HG03139 (cell line): ENCODE data around the gene PTHLH.

Experiments used
- ATAC-seq: cut with Tn5 transposase; IDR thresholded peaks from one replicate; pipeline ENCODE4 v1.9.1; 2021; ENCODE audit not compliant: unreplicated experiment

PTHLH gene

DNA sequence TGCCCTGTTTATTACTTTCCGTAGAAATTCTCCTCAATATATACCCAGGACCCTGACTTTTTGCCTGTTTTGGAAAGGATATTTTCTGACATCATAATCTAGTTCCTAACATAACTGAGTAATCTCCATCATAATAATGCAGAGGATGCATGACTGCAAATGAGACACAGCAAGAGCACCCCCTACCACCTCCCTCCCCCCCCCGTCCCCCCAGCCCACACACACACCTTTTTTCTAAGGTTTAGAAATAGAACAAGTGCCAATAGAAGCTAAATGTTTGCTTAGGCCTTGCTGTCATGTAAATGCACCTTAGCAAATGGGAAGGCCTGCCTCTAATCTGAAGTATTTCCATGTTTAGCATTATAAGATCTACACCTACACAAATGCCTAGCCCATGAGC is at the start of gene PTHLH:
TSS of gene PTHLH (minus strand) at position 13 of the 400 bp plus-strand sequence. CDS start 3,239 bp downstream, outside the sequence.
- ATAC-seq = no peak

GRCh38 chr12:28021704-28022103 is 49.2 kb upstream of the PTHLH start:
- ATAC-seq = no peak

DNA sequence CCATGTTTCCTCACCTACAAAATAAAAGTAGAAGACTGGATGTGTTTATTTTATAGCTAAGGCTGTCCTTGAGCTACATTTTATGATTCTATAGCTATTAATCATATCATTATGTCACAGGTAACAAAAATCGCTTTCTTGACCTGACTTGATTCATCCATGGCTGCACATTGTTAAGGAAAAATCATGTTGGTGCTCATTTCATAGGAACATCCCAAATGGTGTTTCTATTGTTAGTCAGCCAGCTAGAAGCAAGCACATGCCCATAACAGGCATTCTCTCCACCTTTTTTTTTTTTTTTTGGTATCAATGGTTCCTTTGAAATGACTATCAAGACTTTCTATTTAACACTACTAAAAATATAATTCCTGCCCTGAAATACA is 45.3 kb upstream of the PTHLH start:
- ATAC-seq = no peak

GRCh38 chr12:28017126-28017872 is 44.8 kb upstream of the PTHLH start:
- ATAC-seq = no peak

- no peak for ATAC-seq
Observed at GRCh38 chr12:28015165-28015564, 42.6 kb upstream of the PTHLH start.

DNA sequence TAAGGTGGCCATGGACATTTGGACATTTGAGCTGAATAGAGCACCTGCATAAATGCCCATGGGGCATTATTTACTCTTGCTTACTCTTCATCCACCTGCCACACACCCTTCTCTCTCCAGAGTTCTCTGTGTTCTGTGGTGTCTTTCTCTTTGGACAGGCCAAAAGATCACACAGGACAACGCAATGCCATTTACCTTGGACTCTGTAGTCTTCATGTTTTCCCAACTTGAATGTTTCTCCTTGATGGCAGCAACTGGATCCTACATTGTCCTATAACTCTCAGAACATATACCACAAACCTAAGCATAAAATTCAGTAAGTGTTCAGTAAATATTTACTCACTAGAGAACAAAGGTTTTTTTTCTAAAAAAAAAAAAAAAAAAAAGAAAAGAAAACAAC is 41.7 kb upstream of the PTHLH start:
- no peak for ATAC-seq

DNA sequence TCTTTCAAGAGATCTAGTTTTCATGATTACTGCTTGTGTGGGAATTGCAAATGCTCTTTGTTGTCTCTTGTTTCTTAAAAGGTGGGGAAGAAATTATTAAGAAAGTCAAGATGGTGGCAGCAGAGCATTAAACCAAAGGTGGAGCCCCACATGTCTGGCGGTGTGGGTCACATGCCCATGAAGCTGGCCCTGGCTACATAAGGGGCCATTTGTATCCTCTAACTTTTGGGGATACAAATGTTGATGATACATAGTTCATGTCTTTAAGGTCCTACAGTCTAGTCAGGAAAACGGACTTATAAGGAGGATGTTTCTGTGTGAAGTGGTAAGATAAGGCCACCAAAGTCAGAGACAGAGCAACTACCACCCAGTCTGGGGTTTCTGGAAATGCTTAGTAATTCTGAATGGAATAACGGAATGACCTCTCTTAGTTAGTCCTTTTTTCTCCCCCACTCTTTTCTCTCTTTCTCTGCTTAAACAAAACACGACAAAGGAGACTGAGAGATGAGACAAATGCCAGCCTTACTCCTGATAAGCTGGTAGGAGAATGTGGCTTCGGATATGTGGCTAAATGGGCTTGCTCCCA is 39.9 kb upstream of the PTHLH start:
- no peak for ATAC-seq

GRCh38 chr12:28010036-28010435 is 37.5 kb upstream of the PTHLH start:
- ATAC-seq = no peak

- ATAC-seq = no peak
Observed at GRCh38 chr12:27999970-28000369, 27.4 kb upstream of the PTHLH start.

GRCh38 chr12:27999521-27999920 is 27.0 kb upstream of the PTHLH start:
- no peak for ATAC-seq

GRCh38 chr12:27998658-27999057 is 26.1 kb upstream of the PTHLH start:
- ATAC-seq = no peak

DNA sequence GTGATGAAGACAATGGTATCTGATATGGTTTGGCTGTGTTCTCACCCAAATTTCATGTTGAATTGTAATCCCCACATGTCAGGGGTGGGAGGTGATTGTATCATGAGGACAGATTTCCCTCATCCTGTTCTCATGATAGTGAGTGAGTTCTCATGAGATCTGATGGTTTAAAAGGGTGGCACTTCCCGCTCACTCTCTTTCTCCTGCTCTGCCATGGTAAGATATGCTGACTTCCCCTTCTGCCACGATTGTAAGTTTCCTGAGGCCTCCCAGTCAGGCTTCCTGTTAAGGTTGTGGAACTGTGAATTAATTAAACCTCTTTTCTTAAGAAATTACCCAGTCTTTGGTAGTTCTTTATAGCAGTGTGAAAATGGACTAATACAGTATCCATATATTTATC is 25.6 kb upstream of the PTHLH start:
- no peak for ATAC-seq

DNA sequence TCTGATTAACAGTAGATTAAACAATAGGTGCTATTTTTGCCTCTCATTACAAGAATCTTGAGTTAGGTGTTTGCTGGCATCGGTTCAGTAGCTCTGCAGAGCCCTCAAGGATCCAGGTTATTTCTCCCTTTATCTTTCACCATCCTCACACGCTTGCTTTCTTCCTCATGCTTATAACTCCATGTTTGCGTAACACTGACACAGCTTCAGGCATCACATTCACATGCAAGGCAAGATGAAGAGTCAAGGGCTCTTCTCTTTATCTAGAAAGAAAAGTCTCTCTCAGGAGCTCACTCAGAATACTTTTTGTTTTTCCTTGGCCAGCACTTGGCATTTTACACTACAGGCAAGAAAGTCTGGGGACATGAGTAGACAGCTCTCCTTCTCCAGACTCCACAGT is 24.2 kb upstream of the PTHLH start:
- no peak for ATAC-seq

- ATAC-seq = no peak
Observed at GRCh38 chr12:27995406-27995805, 22.9 kb upstream of the PTHLH start.

GRCh38 chr12:27988594-27989233 is 16.2 kb upstream of the PTHLH start:
- no peak for ATAC-seq

GRCh38 chr12:27987331-27987730 is 14.8 kb upstream of the PTHLH start:
- no peak for ATAC-seq

DNA sequence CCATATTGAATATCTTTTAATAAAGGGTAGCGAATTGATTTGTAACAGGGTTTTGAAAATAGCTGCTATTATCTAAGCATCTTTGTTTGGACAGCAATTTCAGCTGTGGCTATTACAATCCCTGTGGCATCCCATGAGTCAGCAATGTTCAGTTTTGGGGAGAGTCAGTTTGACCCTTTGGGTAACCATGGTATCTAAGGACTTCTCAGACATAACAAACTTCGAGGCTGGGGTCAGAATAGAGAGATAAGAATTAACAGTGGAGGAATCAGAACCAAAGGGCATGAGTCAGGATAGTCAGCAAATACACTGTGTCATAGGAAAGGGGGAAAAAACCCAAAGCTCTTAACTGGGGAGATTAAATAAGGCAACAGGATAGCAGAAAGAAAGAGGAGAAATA is 11.7 kb upstream of the PTHLH start:
- no peak for ATAC-seq

- ATAC-seq = no peak
Observed at GRCh38 chr12:27982951-27983350, 10.4 kb upstream of the PTHLH start.

DNA sequence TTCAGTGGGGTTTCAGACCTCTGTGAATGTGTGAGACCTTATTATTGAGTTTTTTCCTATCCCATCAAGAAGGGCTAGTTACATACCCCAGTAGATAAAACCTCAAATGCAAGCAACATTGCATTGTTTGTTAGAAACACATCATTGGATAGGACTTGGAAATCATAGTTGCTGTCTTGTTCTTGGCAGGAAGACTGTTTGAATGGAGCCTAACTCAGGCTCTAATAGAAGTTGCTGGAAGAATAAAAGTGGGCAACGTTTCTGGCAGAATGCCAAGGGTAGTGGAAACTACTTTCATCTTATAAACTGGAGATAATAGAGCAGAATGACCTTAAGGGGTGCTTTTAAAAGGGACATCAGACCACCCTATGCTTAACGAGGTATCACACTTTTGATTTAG is 9.9 kb upstream of the PTHLH start:
- no peak for ATAC-seq

DNA sequence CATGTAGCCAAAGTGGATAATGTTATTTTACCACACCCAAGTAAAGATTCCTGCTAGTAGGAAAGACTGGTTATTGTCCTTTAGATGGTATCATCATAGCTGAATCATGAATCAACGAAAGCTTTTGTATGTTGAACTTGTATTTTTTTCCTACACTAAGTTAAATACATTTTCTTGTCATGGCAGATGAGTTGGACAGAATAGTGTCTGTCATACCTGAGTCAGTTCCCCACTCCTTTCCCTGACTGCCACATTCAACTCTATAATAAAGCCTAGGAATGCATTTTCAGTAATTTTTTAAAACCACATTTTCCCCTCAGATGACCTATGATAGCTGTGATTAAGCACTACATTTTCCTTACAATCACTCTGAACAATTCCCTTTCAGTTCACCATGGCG is 9.3 kb upstream of the PTHLH start:
- ATAC-seq = no peak

DNA sequence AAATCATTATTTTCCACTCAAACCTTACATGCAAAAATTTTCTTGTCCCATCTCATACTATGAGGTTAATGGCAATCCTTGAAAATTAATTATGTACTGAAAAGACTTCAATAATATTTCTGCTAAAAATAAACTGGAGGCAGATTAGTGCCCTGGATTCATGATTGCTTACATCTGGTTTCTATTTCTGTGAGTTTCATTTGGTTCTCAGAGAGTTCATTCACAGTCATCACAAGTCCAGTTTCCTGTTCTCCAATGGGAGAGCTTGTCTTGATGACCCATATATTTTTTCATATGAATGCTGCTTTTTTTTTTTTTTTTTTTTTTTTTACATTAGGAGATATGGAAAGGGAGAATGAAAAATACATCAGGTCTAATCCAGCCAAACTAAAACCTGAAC is 6.6 kb upstream of the PTHLH start:
- ATAC-seq = no peak
